Keratinocyte (primary cell): Measurements from ENCODE around the gene FANCC.

Experiments used
- CTCF ChIP-seq, 3 experiments: IDR thresholded peaks in 1 of 3; conservative IDR thresholded peaks in 1 of 3; optimal IDR thresholded peaks in 1 of 3; 2 replicates in 2 of 3; 3 replicates in 1 of 3; pipeline versions ENCODE3 to v1.5.1; 2011; ENCODE audit warnings: low read length in 3 of 3, mild to moderate bottlenecking in 3 of 3, moderate library complexity in 2 of 3, control low read depth in 1 of 3, inconsistent platforms in 1 of 3; ENCODE audit not compliant: insufficient read depth in 2 of 3; ENCODE audit errors: extremely low read depth in 1 of 3
- EZH2 ChIP-seq: IDR thresholded peaks from one replicate; pipeline ENCODE4 v1.6.1; 2012; ENCODE audit warnings: inconsistent platforms, mild to moderate bottlenecking, low read length, moderate library complexity

GRCh38 chr9:95060916-95061315, 256.6 kb downstream of the FANCC start:
- TF ChIP-seq CTCF (optimal IDR thresholded peaks at IDR 0.05 in 1 of 3, IDR thresholded peaks at IDR 0.05 in 1 of 3, conservative IDR thresholded peaks at IDR 0.05 in 1 of 3; ENCODE audit: extremely low read depth in 1 of 3, insufficient read depth in 2 of 3, low read length in 3 of 3) (no peak), EZH2 (no peak)
